ENCODE measurements around the gene ITGA8.

GRCh38 chr10:15587271-15587670, 132.5 kb downstream of the ITGA8 start:
- TF ChIP-seq CTCF (IDR thresholded peaks at IDR 0.05): no peak
- TF ChIP-seq POLR2A (IDR thresholded peaks at IDR 0.05): no peak
